ENCODE measurements around the gene ZNF280B.

Gene ZNF280B

GRCh38 chr22:22508274-22509176 is at the start of gene ZNF280B:
Gene ZNF280B, minus strand, starts transcription at chr22:22508742. Its CDS starts 19,344 bp downstream, at chr22:22489398.
- peak; percentile 91 for DNase-seq (ENCODE audit: low spot score)

- no peak for DNase-seq (ENCODE audit: low spot score)
Observed at GRCh38 chr22:22556995-22557925, 48.7 kb upstream of the ZNF280B start.

- no peak for DNase-seq (ENCODE audit: low spot score)
Observed at GRCh38 chr22:22556578-22556977, 48.0 kb upstream of the ZNF280B start.

GRCh38 chr22:22555596-22555995 is 47.1 kb upstream of the ZNF280B start:
- no peak for DNase-seq (ENCODE audit: low spot score)

GRCh38 chr22:22554587-22555284 is 46.2 kb upstream of the ZNF280B start:
- no peak for DNase-seq (ENCODE audit: low spot score)

GRCh38 chr22:22553735-22554586 is 45.4 kb upstream of the ZNF280B start:
- no peak for DNase-seq (ENCODE audit: low spot score)

- DNase-seq (ENCODE audit: low spot score), result no peak
Observed at GRCh38 chr22:22553141-22553540, 44.6 kb upstream of the ZNF280B start.

- DNase-seq (ENCODE audit: low spot score), result no peak
Observed at GRCh38 chr22:22552630-22553029, 44.1 kb upstream of the ZNF280B start.

- no peak for DNase-seq (ENCODE audit: low spot score)
Observed at GRCh38 chr22:22550789-22551434, 42.4 kb upstream of the ZNF280B start.

- no peak for DNase-seq (ENCODE audit: low spot score)
Observed at GRCh38 chr22:22548910-22549309, 40.4 kb upstream of the ZNF280B start.

- no peak for DNase-seq (ENCODE audit: low spot score)
Observed at GRCh38 chr22:22548317-22548716, 39.8 kb upstream of the ZNF280B start.

- no peak for DNase-seq (ENCODE audit: low spot score)
Observed at GRCh38 chr22:22547692-22548300, 39.3 kb upstream of the ZNF280B start.

- no peak for DNase-seq (ENCODE audit: low spot score)
Observed at GRCh38 chr22:22547226-22547625, 38.7 kb upstream of the ZNF280B start.

GRCh38 chr22:22546490-22546889 is 37.9 kb upstream of the ZNF280B start:
- no peak for DNase-seq (ENCODE audit: low spot score)

- no peak for DNase-seq (ENCODE audit: low spot score)
Observed at GRCh38 chr22:22545084-22545483, 36.5 kb upstream of the ZNF280B start.

- DNase-seq (ENCODE audit: low spot score), result no peak
Observed at GRCh38 chr22:22538226-22538989, 29.9 kb upstream of the ZNF280B start.

- no peak for DNase-seq (ENCODE audit: low spot score)
Observed at GRCh38 chr22:22536916-22537315, 28.4 kb upstream of the ZNF280B start.

- no peak for DNase-seq (ENCODE audit: low spot score)
Observed at GRCh38 chr22:22536515-22536914, 28.0 kb upstream of the ZNF280B start.

GRCh38 chr22:22535662-22536061 is 27.1 kb upstream of the ZNF280B start:
- no peak for DNase-seq (ENCODE audit: low spot score)

All from LoVo (cell line).